Activated T-helper 2 cell treated with anti-CD3 and anti-CD28 coated beads, Interferon-gamma antibody, Interleukin-2, Interleukin-4, amounts not matched to agents 10 μg/mL and 5 μg/mL and 100 μg/mL, durations not matched to agents 14 hours and 24 hours and 36 hours (primary cell): ENCODE data around the gene ABCD4. TPM values are rescaled to one million over a fixed set of nuclear protein-coding genes. Genes with fewer than 3 reads are reported as not detected.
"Not testable (repeated sequence)": the region's sequence is repeated elsewhere in the genome, so short reads cannot be mapped to it uniquely, and the experiment has no call there.

Source experiments
- DNase-seq: peaks from one replicate; pipeline ENCODE4 v3.0.0; 2021; ENCODE audit warnings: low spot score
- H3K27ac Mint-ChIP-seq: one replicate; pipeline ENCODE4 v1.8.0; 2021; ENCODE audit warnings: mixed read lengths
- H3K27me3 Mint-ChIP-seq: one replicate; pipeline ENCODE4 v1.8.0; 2021; ENCODE audit warnings: low read depth, mixed read lengths
- H3K36me3 Mint-ChIP-seq: one replicate; pipeline ENCODE4 v1.8.0; 2021; ENCODE audit warnings: low read depth, mixed read lengths
- H3K4me1 Mint-ChIP-seq: one replicate; pipeline ENCODE4 v1.8.0; 2021; ENCODE audit warnings: low read depth, mixed read lengths
- H3K4me3 Mint-ChIP-seq: one replicate; pipeline ENCODE4 v1.8.0; 2021; ENCODE audit warnings: low read depth, mild to moderate bottlenecking, moderate library complexity, mixed read lengths
- H3K9me3 Mint-ChIP-seq: one replicate; pipeline ENCODE4 v1.8.0; 2021; ENCODE audit warnings: mixed read lengths
- intact Hi-C: fragments of 100-400 bp; cut with micrococcal nuclease; formaldehyde crosslinking; loops from one replicate; pipeline ENCODE4 v1.15.1; 2023
- total RNA-seq: library from RNA; stranded (reverse); gene quantifications from 2 replicates; pipeline ENCODE4 v1.2.3, GENCODE V29; 2022

Gene ABCD4
- total RNA-seq: 46.2 and 48.5 TPM in 2 replicates

DNA sequence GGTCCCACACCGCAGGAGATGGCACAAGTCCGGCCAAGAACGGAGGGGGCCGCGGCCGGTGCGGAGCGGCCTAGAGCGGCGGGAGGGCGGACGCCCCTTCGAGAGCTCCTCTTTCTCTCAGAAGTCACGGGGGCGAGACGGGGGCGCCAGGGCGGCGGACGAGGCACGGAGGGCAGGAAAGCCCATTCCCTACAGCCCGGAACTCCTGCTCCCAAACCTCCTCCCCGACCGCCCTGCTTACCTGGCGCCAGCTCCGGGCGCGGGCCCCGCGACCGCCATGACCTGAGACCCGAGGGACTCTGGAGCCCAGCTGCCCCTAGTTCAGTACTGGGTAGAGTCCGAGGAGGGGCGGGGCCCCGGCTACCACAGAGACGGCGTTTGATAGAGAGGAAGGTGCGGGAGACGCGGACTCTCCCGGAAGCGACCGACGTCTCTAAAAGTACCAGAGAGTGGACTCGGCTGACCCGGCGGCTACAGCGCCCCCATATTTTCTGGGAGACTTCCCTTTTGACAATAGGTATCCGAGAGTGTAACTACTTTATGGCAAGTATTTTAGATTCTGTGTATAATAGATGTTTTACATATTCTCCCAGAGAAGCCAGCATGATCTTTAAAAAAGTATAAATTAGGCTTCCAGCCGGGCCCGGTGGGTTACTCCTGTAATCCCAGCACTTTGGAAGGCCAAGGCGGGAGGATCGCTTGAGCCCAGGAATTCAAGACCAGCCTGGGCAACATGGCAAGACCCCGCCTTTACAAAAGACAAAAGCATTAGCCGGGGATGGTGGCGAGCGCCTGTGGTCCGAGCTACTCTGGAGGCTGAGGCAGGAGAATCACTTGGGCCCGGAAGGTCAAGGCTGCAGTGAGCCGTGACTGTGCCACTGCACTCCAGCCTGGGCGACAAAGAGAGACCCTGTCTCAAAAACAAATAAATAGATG is at the start of gene ABCD4:
TSS of gene ABCD4 (minus strand) at position 301 of the 936 bp plus-strand sequence. CDS start at position 279, 22 bp downstream.
- no peaks in the 10 kb centered on the region for H3K9me3 Mint-ChIP-seq
- no peaks in the 10 kb centered on the region for H3K27me3 Mint-ChIP-seq
- H3K4me3 Mint-ChIP-seq: peak within 1 kb of the TSS; percentile 98
- peaks cover 14% of the 10 kb centered on the region for H3K4me1 Mint-ChIP-seq
- intact Hi-C loops: no loop called here
- H3K36me3 Mint-ChIP-seq: peaks cover 15% of the 10 kb centered on the region
- H3K27ac Mint-ChIP-seq: peak within 1 kb of the TSS; percentile 95
- peak; percentile 77 for DNase-seq

GRCh38 chr14:74350928-74351323 is 48.2 kb upstream of the ABCD4 start:
- intact Hi-C loops: no loop called here
- Mint-ChIP-seq H3K4me1 (no peaks in the 10 kb centered on the region), H3K36me3 (no peaks in the 10 kb centered on the region), H3K4me3 (no peak overlapping the region), H3K27ac (no peak overlapping the region), H3K9me3 (no peaks in the 10 kb centered on the region), H3K27me3 (peaks cover 8% of the 10 kb centered on the region)
- no peak for DNase-seq

GRCh38 chr14:74350211-74350927 is 47.6 kb upstream of the ABCD4 start:
- Mint-ChIP-seq H3K4me1 (no peaks in the 10 kb centered on the region), H3K27ac (no peak overlapping the region), H3K27me3 (peaks cover 8% of the 10 kb centered on the region), H3K36me3 (no peaks in the 10 kb centered on the region), H3K9me3 (no peaks in the 10 kb centered on the region), H3K4me3 (no peak overlapping the region)
- DNase-seq: no peak
- intact Hi-C loops: no loop called here

GRCh38 chr14:74349757-74350156 is 47.0 kb upstream of the ABCD4 start:
- intact Hi-C loops: no loop called here
- no peak overlapping the region for H3K27ac Mint-ChIP-seq

DNA sequence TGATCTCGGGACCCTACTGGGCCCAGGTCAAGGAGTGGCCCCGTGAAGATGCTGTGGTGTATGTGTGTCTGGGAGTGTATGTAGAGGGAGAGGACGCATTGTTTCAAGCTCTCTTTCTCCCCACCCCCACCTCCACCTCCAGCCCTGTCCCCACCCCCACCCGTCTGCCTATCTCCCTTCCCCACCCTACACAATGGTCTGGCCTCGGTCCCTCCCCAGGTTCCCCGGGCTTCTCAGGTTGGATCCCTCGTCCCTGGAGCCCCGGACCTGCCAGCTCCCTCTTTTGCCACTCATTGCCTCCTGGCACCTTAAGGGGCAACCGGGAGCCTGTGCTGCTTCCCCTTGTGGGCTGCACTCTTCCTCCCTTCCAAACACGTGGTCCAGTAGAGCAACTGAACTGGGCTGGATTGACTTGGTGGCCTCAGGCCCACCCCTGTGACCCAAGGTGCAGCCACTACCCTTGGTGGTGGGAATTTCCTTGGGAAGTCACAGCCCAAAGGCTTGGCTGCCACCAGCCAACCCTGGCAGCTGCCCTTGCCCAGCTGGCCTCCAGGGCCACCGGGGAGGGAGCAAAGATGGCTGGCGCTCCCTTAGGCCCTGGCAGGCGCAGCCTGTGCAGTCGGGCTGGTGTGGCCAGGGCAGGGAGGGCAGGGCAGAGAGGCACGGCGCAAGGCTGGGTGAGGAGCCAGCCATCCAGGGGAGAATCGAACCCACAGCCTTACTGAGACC is 46.2 kb upstream of the ABCD4 start:
- intact Hi-C loops: no loop called here
- Mint-ChIP-seq H3K4me3 (no peak overlapping the region), H3K27me3 (peaks cover 8% of the 10 kb centered on the region), H3K9me3 (no peaks in the 10 kb centered on the region), H3K27ac (no peak overlapping the region), H3K4me1 (no peaks in the 10 kb centered on the region), H3K36me3 (no peaks in the 10 kb centered on the region)
- no peak for DNase-seq

More at GRCh38 chr14:74349757-74350156, 47.0 kb upstream of the ABCD4 start:
- Mint-ChIP-seq H3K4me1 (no peaks in the 10 kb centered on the region), H3K27me3 (peaks cover 8% of the 10 kb centered on the region), H3K9me3 (no peaks in the 10 kb centered on the region), H3K4me3 (no peak overlapping the region), H3K36me3 (no peaks in the 10 kb centered on the region)
- no peak for DNase-seq

- Mint-ChIP-seq H3K27ac (no peak within 1 kb of the TSS), H3K4me1 (no peaks in the 10 kb centered on the region), H3K9me3 (no peaks in the 10 kb centered on the region), H3K4me3 (no peak within 1 kb of the TSS), H3K27me3 (peaks cover 8% of the 10 kb centered on the region), H3K36me3 (no peaks in the 10 kb centered on the region)
- intact Hi-C loops: no loop called here
- no peak for DNase-seq
Observed at GRCh38 chr14:74348241-74348734, 45.6 kb upstream of the ABCD4 start, which contains the start of gene VRTN. Gene VRTN (plus strand): TSS chr14:74348471. CDS start chr14:74356784, 8,313 bp downstream.

- Mint-ChIP-seq H3K4me1 (no peaks in the 10 kb centered on the region), H3K27ac (no peak overlapping the region), H3K27me3 (peaks cover 8% of the 10 kb centered on the region), H3K9me3 (no peaks in the 10 kb centered on the region), H3K4me3 (no peak overlapping the region), H3K36me3 (no peaks in the 10 kb centered on the region)
- intact Hi-C loops: no loop called here
- DNase-seq: no peak
Observed at GRCh38 chr14:74347795-74348100, 45.0 kb upstream of the ABCD4 start.

DNA sequence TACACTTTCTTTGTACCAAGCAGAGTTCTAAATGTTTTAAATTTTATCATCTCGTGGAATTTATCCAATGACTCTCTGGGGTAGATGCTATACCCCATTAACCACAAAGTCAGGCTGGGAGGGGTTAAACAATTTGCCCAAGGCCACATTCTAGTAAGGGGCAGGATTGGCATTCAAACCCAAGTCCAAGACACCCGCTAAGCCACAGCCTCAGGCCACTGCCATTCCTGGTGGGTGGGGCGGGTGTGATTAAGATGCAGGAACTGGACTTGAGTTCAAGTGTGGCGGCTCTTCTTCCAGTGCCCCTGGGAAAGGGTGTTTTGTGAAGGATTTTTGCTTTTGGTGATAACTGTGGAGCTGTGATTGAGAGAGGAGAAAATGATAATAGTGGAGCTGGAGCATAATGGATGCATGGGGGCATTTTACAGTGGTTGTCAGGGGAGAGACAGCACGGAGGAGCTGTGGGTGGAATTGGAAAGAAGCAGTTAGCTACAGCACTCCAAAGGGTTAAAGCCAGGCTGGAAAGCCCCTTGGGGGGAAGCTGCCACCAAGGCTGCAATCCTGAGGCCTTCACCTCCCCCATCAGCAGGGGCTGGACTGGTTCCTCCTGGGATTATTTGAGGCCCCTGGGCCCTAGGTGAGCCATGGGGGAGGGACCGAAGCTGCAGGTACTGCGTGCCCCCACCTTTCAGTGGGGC is 44.5 kb upstream of the ABCD4 start:
- peaks cover 4% of the 10 kb centered on the region for H3K27me3 Mint-ChIP-seq
- H3K4me1 Mint-ChIP-seq: no peaks in the 10 kb centered on the region
- intact Hi-C loops: no loop called here
- no peak for DNase-seq
- H3K9me3 Mint-ChIP-seq: no peaks in the 10 kb centered on the region
- H3K4me3 Mint-ChIP-seq: no peak overlapping the region
- H3K36me3 Mint-ChIP-seq: no peaks in the 10 kb centered on the region
- no peak overlapping the region for H3K27ac Mint-ChIP-seq

DNA sequence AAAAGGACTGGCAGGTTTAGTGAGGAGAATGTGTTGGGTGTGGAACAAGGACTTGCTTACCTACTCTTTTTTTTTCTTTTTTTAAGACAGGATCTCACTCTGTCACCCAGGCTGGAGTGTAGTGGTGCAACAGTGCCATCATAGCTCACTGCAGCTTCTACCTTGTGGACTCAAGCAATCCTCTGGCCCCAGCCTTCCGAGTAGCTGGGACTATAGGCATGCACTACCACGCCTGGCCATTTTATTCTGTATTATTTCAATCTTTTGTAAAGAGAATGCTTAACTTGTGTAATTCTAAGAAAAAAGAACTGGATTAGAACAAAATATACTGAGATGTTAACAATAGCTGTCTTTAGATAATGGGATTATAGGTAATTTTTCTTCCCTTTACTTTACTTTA is 43.6 kb upstream of the ABCD4 start:
- Mint-ChIP-seq H3K27ac (no peak overlapping the region), H3K4me3 (no peak overlapping the region), H3K27me3 (peaks cover 4% of the 10 kb centered on the region), H3K9me3 (no peaks in the 10 kb centered on the region), H3K4me1 (no peaks in the 10 kb centered on the region), H3K36me3 (no peaks in the 10 kb centered on the region)
- DNase-seq: no peak
- intact Hi-C loops: no loop called here

- no peak for DNase-seq
- H3K27me3 Mint-ChIP-seq: peaks cover 2% of the 10 kb centered on the region
- no peaks in the 10 kb centered on the region for H3K4me1 Mint-ChIP-seq
- no peak overlapping the region for H3K27ac Mint-ChIP-seq
- no peaks in the 10 kb centered on the region for H3K36me3 Mint-ChIP-seq
- no peak overlapping the region for H3K4me3 Mint-ChIP-seq
- intact Hi-C loops: no loop called here
- H3K9me3 Mint-ChIP-seq: no peaks in the 10 kb centered on the region
Observed at GRCh38 chr14:74333909-74334308, 31.2 kb upstream of the ABCD4 start.

DNA sequence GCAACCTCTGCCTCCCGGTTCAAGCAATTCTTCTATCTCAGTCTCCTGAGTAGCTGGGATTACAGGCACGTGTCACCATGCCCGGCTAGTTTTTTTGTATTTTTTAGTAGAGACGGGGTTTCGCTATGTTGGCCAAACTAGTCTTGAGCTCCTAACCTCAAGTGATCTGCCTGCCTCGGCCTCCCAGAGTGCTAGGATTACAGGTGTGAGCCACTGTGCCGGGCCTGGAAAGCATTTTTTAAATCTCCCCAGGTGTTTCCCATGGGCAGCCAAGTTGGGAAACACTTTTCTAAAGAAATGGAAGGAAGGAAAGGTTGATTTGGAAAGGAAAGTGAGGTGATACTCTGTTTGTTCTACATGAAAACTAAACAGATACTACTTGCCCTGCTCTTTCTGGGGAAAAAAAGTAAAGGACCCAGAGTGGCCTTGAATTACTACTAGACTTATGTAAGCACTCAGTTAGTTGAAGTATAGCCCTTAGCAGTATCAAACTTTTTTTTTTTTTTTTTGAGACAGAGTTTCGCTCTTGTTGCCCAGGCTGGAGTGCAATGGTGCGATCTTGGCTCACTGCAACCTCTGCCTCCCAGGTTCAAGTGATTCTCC is 27.3 kb upstream of the ABCD4 start:
- H3K27ac Mint-ChIP-seq, intact Hi-C loops: not testable (repeated sequence)

More for the DNA sequence above, 27.3 kb upstream of the ABCD4 start:
- H3K4me3 Mint-ChIP-seq, H3K27me3 Mint-ChIP-seq, H3K36me3 Mint-ChIP-seq, H3K9me3 Mint-ChIP-seq, DNase-seq, H3K4me1 Mint-ChIP-seq: not testable (repeated sequence)
